Caco-2 (cell line): ENCODE data around the gene MAPKAP1. TPM values are rescaled to one million over a fixed set of nuclear protein-coding genes. Genes with fewer than 3 reads are reported as not detected.
A peak's percentile ranks its signal among the peaks of the same experiment; 100 is the strongest.

ENCODE experiments used
- BruUV-seq: library from RNA; stranded (reverse); fragments of 400-500 nt; replicated peaks from 2 replicates; lab custom pipeline; 2021; lab: Mats Ljungman, UMichigan
- CTCF ChIA-PET: fragments of 300-600 bp; sonication (Branson Sonifier 250); formaldehyde crosslinking; loops from one replicate; lab custom pipeline; 2022; ENCODE audit warnings: antibody characterized with exemption; lab: Charles Lee
- POLR2A ChIA-PET: fragments of 300-600 bp; sonication (Branson Sonifier 250); formaldehyde crosslinking; loops from one replicate; lab custom pipeline; 2022; ENCODE audit warnings: antibody characterized with exemption; lab: Charles Lee
- DNase-seq, 2 experiments: peaks; one replicate each; pipeline versions ENCODE4 v3.0.0 to v3.0.0-alpha.2; 2020 to 2022
- H3K27me3 ChIP-seq: replicated peaks from 2 replicates; pipeline ENCODE4 v1.6.0; 2011; ENCODE audit warnings: low read length; ENCODE audit not compliant: control insufficient read depth, insufficient read depth
- H3K36me3 ChIP-seq: 2 replicates; pipeline ENCODE4 v1.5.1; 2011; ENCODE audit warnings: low read length; ENCODE audit not compliant: control insufficient read depth, insufficient read depth
- H3K4me1 ChIP-seq: fragments of 250-450 bp; sonication (Bioruptor Pico); 2 replicates; pipeline ENCODE4 v1.5.1; 2020; ENCODE audit warnings: mild to moderate bottlenecking
- H3K4me3 ChIP-seq: 2 replicates; pipeline ENCODE4 v1.5.1; 2011; ENCODE audit warnings: low read depth, mild to moderate bottlenecking, control low read depth, low read length
- H3K9me3 ChIP-seq: fragments of 250-450 bp; sonication (Bioruptor Pico); 2 replicates; pipeline ENCODE4 v1.5.1; 2020; ENCODE audit warnings: mild to moderate bottlenecking, moderate library complexity
- H3K27ac Mint-ChIP-seq: one replicate; pipeline ENCODE4 v1.8.0; 2022; ENCODE audit warnings: mixed read lengths; ENCODE audit not compliant: unreplicated experiment
- H3K27me3 Mint-ChIP-seq: one replicate; pipeline ENCODE4 v1.8.0; 2022; ENCODE audit warnings: mixed read lengths; ENCODE audit not compliant: insufficient read depth, unreplicated experiment
- H3K36me3 Mint-ChIP-seq: one replicate; pipeline ENCODE4 v1.8.0; 2022; ENCODE audit warnings: mild to moderate bottlenecking, mixed read lengths; ENCODE audit not compliant: insufficient read depth, unreplicated experiment
- H3K4me1 Mint-ChIP-seq: one replicate; pipeline ENCODE4 v1.8.0; 2022; ENCODE audit warnings: low read depth, mixed read lengths; ENCODE audit not compliant: unreplicated experiment
- H3K4me3 Mint-ChIP-seq: one replicate; pipeline ENCODE4 v1.8.0; 2022; ENCODE audit warnings: mild to moderate bottlenecking, moderate library complexity, mixed read lengths; ENCODE audit not compliant: unreplicated experiment
- H3K9me3 Mint-ChIP-seq: one replicate; pipeline ENCODE4 v1.8.0; 2022; ENCODE audit warnings: mixed read lengths; ENCODE audit not compliant: unreplicated experiment
- intact Hi-C: fragments of 100-400 bp; cut with micrococcal nuclease; formaldehyde crosslinking; loops from one replicate; pipeline ENCODE4 v1.10.0; 2022; ENCODE audit not compliant: unreplicated experiment
- total RNA-seq: library from RNA; stranded (reverse); gene quantifications from 2 replicates; pipeline ENCODE4 v1.2.3, GENCODE V29; 2022
- TF ChIP-seq, protein P1 (sequence below), 2 experiments: fragments of 200-600 bp in 1 of 2; IDR thresholded peaks; 1 replicate in 1 of 2; 2 replicates in 1 of 2; pipeline versions ENCODE4 v1.5.1 to v1.8.0; 2011 to 2022; ENCODE audit warnings: antibody characterized with exemption in 1 of 2, control low read depth in 1 of 2, inconsistent platforms in 1 of 2, low read depth in 1 of 2, low read length in 1 of 2, mild to moderate bottlenecking in 1 of 2, moderate library complexity in 1 of 2; ENCODE audit not compliant: insufficient read depth in 1 of 2, severe bottlenecking in 1 of 2, unreplicated experiment in 1 of 2

Gene MAPKAP1
- total RNA-seq, 1 experiment from 2014 or later = 70.0 TPM

GRCh38 chr9:125409637-125410521 is 297.1 kb downstream of the MAPKAP1 start:
- Mint-ChIP-seq H3K4me1 (peaks cover 10% of the 10 kb centered on the region), H3K27ac (peak overlapping the region; percentile 86), H3K36me3 (peaks cover 12% of the 10 kb centered on the region), H3K9me3 (no peaks in the 10 kb centered on the region), H3K27me3 (no peaks in the 10 kb centered on the region), H3K4me3 (peak overlapping the region; percentile 71)
- H3K36me3 ChIP-seq = no peaks in the 10 kb centered on the region
- TF ChIP-seq, protein P1, sequence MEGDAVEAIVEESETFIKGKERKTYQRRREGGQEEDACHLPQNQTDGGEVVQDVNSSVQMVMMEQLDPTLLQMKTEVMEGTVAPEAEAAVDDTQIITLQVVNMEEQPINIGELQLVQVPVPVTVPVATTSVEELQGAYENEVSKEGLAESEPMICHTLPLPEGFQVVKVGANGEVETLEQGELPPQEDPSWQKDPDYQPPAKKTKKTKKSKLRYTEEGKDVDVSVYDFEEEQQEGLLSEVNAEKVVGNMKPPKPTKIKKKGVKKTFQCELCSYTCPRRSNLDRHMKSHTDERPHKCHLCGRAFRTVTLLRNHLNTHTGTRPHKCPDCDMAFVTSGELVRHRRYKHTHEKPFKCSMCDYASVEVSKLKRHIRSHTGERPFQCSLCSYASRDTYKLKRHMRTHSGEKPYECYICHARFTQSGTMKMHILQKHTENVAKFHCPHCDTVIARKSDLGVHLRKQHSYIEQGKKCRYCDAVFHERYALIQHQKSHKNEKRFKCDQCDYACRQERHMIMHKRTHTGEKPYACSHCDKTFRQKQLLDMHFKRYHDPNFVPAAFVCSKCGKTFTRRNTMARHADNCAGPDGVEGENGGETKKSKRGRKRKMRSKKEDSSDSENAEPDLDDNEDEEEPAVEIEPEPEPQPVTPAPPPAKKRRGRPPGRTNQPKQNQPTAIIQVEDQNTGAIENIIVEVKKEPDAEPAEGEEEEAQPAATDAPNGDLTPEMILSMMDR (IDR thresholded peaks at IDR 0.05; ENCODE audit: insufficient read depth in 1 of 2, low read depth in 1 of 2, low read length in 1 of 2, severe bottlenecking in 1 of 2, unreplicated experiment in 1 of 2) = no peak
- BruUV-seq = no TSS peak
- ChIA-PET POLR2A (no interaction called here), CTCF (interaction anchor here (1.1 kb wide), 1 partner anchor 48 kb away, joined by 3 read pairs; no protein-coding TSS in a partner anchor)
- peaks cover 15% of the 10 kb centered on the region for H3K4me1 ChIP-seq
- peak overlapping the region; percentile 78 for H3K4me3 ChIP-seq
- no peaks in the 10 kb centered on the region for H3K27me3 ChIP-seq
- intact Hi-C loops = loop anchor here (1.0 to 10.0 kb wide), 2 partner anchors 125 to 736 kb away; no protein-coding TSS in a partner anchor
- peak; percentile 94 to 98 for DNase-seq
- H3K9me3 ChIP-seq = no peaks in the 10 kb centered on the region

GRCh38 chr9:125409217-125409636 is 297.8 kb downstream of the MAPKAP1 start:
- no peaks in the 10 kb centered on the region for H3K27me3 ChIP-seq
- H3K4me1 ChIP-seq = peaks cover 15% of the 10 kb centered on the region
- H3K4me3 ChIP-seq = no peak overlapping the region
- BruUV-seq = TSS peak; percentile 91
- Mint-ChIP-seq H3K36me3 (peaks cover 12% of the 10 kb centered on the region), H3K9me3 (no peaks in the 10 kb centered on the region), H3K27ac (peak overlapping the region; percentile 86), H3K4me3 (peak overlapping the region; percentile 71), H3K4me1 (peaks cover 10% of the 10 kb centered on the region), H3K27me3 (no peaks in the 10 kb centered on the region)
- CTCF ChIA-PET = interaction anchor here (1.1 to 1.4 kb wide), 2 partner anchors 14 to 47 kb away, joined by 3 read pairs; no protein-coding TSS in a partner anchor
- TF ChIP-seq, protein P1 (IDR thresholded peaks at IDR 0.05; ENCODE audit: insufficient read depth in 1 of 2, low read depth in 1 of 2, low read length in 1 of 2, severe bottlenecking in 1 of 2, unreplicated experiment in 1 of 2) = no peak
- intact Hi-C loops = no loop called here
- H3K9me3 ChIP-seq = no peaks in the 10 kb centered on the region
- H3K36me3 ChIP-seq = no peaks in the 10 kb centered on the region
- POLR2A ChIA-PET = no interaction called here
- peak; percentile 56 to 79 for DNase-seq
